Mammary epithelial cell (primary cell): ENCODE measurements around the gene C10orf105.

Experiments used
- CTCF ChIP-seq, 2 donors: IDR thresholded peaks in 1 of 2; conservative IDR thresholded peaks in 1 of 2; 2 replicates each; pipeline ENCODE4 v1.5.1; 2011 to 2012; ENCODE audit warnings: inconsistent platforms in 2 of 2, low read length in 2 of 2, mild to moderate bottlenecking in 2 of 2, control low read depth in 1 of 2, low read depth in 1 of 2; ENCODE audit not compliant: insufficient read depth in 1 of 2; ENCODE audit errors: extremely low read depth in 1 of 2
- EZH2 ChIP-seq: IDR thresholded peaks from 2 replicates; pipeline ENCODE4 v1.6.1; 2012; ENCODE audit warnings: low read length, inconsistent platforms, borderline replicate concordance

DNA sequence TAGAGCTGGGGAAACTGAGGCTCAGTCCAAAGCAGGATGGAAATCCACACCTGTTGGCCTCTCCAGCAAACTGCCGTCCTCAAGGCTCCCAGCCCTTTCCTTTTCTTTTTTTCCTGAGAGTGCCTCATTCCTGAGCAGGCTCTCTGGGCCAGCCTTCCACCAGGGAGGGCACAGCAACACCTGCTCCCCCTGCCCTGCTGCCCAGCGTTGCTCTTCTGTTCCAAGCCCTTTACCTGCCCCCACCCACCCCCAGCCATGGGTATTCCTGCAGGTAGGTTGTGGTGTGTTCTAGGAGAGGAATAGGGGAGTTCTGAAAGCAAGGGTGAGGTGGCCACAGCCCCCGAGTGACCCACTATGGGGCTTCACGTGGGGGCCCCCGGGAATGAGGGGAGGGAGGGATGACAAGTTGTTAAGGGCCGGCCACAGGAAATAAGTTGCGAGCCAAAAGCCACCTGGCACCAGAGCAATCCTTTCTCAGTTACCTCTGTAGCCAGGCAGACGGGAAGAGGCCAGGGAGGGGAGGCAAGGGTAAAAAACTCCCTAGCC lies 34.5 kb upstream of the C10orf105 start:
- TF ChIP-seq CTCF (conservative IDR thresholded peaks at IDR 0.05 in 1 of 2, IDR thresholded peaks at IDR 0.05 in 1 of 2; ENCODE audit: extremely low read depth in 1 of 2, insufficient read depth in 1 of 2, low read depth in 1 of 2, low read length in 2 of 2) = no peak
- TF ChIP-seq EZH2 = no peak
